Stimulated activated memory B cell treated with anti-CD40 and anti-IgM and Interleukin-4, amounts not matched to agents 10 μg/mL and 1 μg/mL and 100 μg/mL, for 72 hours (primary cell): Measurements from ENCODE around the gene TUT7.

ENCODE experiments used
- ATAC-seq: fragments of 150-1000 bp; cut with Tn5 transposase; 2 replicates; pipeline ENCODE4 v1.10.0; 2021
- H3K27ac Mint-ChIP-seq: one replicate; pipeline ENCODE4 v1.8.0; 2022; ENCODE audit warnings: mild to moderate bottlenecking, mixed read lengths
- H3K27me3 Mint-ChIP-seq: one replicate; pipeline ENCODE4 v1.8.0; 2022; ENCODE audit warnings: mixed read lengths
- H3K36me3 Mint-ChIP-seq: one replicate; pipeline ENCODE4 v1.8.0; 2022; ENCODE audit warnings: mixed read lengths
- H3K4me1 Mint-ChIP-seq: one replicate; pipeline ENCODE4 v1.8.0; 2022; ENCODE audit warnings: mixed read lengths
- H3K4me3 Mint-ChIP-seq: one replicate; pipeline ENCODE4 v1.8.0; 2022; ENCODE audit warnings: mild to moderate bottlenecking, moderate library complexity, mixed read lengths
- H3K9me3 Mint-ChIP-seq: one replicate; pipeline ENCODE4 v1.8.0; 2022; ENCODE audit warnings: mixed read lengths

The TUT7 gene

DNA sequence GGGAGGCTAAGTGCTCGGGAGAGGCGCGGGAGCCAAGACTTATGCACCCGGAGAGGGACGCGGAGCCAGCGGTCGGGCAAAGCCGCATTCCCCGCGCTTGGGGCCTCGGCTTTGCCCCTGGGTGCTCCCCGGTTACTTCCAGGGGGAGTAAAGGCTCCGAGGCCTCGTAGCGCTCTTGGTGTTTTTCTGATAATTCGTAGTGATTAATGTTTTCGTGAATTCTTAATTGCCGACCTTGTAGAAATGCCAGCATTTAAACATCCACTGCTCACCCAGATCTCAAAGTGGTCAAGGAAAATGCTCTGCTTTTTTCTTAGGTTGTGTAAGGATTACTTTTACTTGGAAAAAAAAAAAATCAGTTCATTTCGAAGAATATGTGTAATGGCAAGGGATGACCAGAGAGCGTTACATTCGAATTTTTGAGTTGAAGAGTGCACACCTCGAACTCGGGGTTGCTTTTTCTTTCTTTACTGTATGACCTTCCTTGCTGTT is 654 bp upstream of the TUT7 start:
- no peaks in the 10 kb centered on the region for H3K9me3 Mint-ChIP-seq
- no peaks in the 10 kb centered on the region for H3K27me3 Mint-ChIP-seq
- peaks cover 8% of the 10 kb centered on the region for H3K36me3 Mint-ChIP-seq
- peak overlapping the region; percentile 94 for H3K27ac Mint-ChIP-seq
- H3K4me3 Mint-ChIP-seq, result peak overlapping the region; percentile 99
- peaks cover 46% of the 10 kb centered on the region for H3K4me1 Mint-ChIP-seq
- ATAC-seq, result no peak

DNA sequence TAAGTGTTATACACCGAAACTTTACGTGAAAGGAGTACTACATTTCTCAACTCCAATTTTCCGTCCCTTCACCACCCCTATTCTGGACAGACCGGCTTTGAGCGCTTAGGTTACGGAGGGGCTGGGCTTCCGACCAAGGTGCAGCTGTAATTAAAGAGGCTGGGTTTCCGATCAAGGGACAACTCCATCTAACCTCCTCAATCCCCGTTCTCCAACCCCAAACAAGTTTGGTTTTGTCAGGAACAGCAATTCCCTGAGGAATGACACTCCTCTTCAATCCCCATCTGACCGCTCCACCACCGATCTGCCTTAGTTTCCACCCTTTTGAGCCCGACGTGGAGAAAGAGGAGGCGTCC is 577 bp downstream of the TUT7 start:
- H3K4me1 Mint-ChIP-seq, result peaks cover 46% of the 10 kb centered on the region
- H3K36me3 Mint-ChIP-seq, result peaks cover 11% of the 10 kb centered on the region
- no peak for ATAC-seq
- peak overlapping the region; percentile 94 for H3K27ac Mint-ChIP-seq
- no peaks in the 10 kb centered on the region for H3K27me3 Mint-ChIP-seq
- H3K4me3 Mint-ChIP-seq, result peak overlapping the region; percentile 99
- H3K9me3 Mint-ChIP-seq, result no peaks in the 10 kb centered on the region

DNA sequence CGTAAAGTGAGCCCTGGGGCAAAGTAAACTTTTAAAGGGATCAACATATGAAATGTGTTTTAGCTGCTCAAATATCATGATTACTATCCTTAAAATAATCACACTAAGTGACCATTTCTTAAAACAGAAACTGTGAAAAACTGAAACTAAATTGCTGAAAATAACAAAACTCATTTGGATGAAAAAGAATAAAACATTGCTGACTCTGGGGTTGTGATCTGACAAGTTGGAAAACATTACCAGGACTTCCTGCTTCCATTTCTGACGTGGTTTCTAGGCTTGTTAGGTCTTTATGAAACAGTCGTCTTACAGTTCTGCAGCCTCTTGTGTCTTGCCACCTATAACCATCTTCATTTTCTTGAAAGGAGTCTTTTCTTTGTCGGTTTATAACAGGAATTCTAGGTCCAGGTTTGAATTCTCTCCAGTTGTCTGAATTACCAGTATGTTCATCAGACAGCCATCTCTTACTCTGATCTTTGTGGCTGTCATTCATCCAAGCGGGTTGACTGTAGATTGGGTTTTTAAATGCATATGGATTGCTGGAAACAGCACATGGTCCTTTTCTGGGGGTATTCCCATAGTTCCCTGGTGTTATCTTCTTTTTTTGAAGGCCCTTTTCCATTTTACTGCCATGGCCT is 1.7 kb downstream of the TUT7 start:
- Mint-ChIP-seq H3K4me1 (peaks cover 57% of the 10 kb centered on the region), H3K27me3 (no peaks in the 10 kb centered on the region), H3K36me3 (peaks cover 21% of the 10 kb centered on the region), H3K27ac (peak overlapping the region; percentile 94), H3K4me3 (peak overlapping the region; percentile 99), H3K9me3 (no peaks in the 10 kb centered on the region)
- ATAC-seq, result no peak

DNA sequence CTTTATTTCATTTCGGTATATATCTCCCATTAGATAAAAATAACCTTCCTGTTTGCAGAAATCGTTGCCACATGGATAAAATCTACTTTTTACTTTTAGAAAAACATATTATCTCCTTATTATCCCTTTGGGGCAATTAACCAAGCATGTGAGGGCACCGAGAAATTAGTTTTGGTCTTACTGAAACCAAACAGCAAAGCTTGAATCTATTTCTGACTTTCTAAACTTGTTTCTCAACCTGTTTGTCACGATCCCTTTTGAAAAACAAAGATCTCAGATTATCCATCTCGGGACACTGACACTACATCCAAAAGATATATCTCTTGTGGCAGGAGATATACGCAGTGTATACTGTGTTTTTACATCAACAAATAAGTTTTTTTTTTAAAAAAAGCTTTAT is 2.3 kb downstream of the TUT7 start:
- peak overlapping the region; percentile 94 for H3K27ac Mint-ChIP-seq
- ATAC-seq, result no peak
- peak overlapping the region; percentile 82 for H3K4me3 Mint-ChIP-seq
- peaks cover 21% of the 10 kb centered on the region for H3K36me3 Mint-ChIP-seq
- H3K27me3 Mint-ChIP-seq, result no peaks in the 10 kb centered on the region
- H3K4me1 Mint-ChIP-seq, result peaks cover 62% of the 10 kb centered on the region
- H3K9me3 Mint-ChIP-seq, result no peaks in the 10 kb centered on the region

DNA sequence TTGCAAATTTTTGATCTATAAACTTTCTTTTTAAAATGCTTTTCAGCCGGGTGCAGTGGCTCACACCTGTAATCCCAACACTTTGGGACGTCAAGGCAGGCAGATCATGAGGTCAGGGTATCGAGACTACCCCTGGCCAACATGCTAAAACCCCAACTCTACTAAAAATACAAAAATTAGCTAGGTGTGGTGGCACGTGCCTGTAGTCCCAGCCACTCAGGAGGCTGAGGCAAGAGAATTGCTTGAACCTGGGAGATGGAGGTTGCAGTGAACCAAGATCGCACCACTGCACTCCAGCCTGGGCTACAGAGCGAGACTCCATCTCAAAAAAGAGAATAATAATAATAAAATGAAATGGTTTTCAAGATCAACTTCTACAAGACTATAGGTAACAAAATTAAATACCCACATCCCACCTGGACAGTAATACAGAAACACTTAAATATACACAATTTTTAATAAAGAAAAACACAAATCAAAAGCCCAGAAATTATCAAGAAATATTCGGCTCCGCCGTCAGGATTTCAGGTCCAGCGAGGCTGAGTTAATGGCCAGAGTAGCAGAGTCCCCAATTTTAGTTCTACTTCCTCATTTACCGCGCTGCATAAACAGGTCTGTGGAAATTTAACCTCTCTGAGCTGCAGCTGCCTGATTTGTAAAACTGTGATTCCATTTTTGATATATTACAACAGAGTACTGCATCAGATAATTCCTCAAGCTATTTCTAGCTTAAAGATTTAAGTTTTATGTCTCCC is 4.0 kb downstream of the TUT7 start:
- Mint-ChIP-seq H3K4me3 (peak overlapping the region; percentile 77), H3K4me1 (peaks cover 71% of the 10 kb centered on the region), H3K27me3 (no peaks in the 10 kb centered on the region), H3K27ac (peak overlapping the region; percentile 94), H3K36me3 (peaks cover 34% of the 10 kb centered on the region), H3K9me3 (no peaks in the 10 kb centered on the region)
- ATAC-seq, result peak; percentile 57

DNA sequence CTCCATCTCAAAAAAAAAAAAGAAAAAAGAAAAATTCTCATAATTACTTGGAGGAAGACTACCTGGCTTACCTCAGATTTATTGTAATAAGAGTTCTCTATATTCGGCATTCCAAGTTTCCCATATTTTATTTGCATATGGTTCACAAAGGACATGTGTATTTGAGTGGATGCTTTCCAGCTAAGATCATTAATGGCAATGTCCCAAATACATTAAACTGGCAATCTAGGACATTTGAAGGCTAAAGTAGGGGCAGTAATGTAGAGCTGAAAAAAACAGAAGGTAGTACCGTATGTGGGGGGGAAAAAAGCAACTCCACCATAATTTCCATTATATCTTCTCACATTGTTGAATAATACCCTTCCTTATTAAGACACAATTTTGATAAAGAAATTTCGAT is 4.9 kb downstream of the TUT7 start:
- Mint-ChIP-seq H3K9me3 (no peaks in the 10 kb centered on the region), H3K36me3 (peaks cover 42% of the 10 kb centered on the region), H3K27ac (no peak overlapping the region), H3K4me1 (peaks cover 63% of the 10 kb centered on the region), H3K27me3 (no peaks in the 10 kb centered on the region), H3K4me3 (no peak overlapping the region)
- no peak for ATAC-seq

DNA sequence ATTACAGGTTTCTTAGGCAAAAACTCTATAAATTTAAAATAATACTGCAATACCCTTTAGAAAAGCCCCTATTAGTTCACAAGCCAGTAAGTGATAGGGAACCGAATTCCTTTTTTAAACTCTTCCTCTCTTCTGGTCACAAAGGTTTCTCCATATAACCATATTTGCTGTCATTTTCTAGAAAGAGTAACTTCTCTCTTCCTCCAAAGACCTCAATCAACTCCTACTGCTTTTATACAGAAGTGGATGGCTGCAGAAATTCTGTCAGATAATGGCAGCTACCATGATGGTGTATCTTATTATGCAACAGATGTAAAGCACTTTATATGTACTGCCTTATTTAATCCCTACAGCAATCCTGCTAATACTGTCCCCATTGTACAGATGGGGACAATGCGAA is 6.2 kb downstream of the TUT7 start:
- no peak for ATAC-seq
- Mint-ChIP-seq H3K4me3 (no peak overlapping the region), H3K9me3 (no peaks in the 10 kb centered on the region), H3K27ac (no peak overlapping the region), H3K36me3 (peaks cover 42% of the 10 kb centered on the region), H3K4me1 (peaks cover 55% of the 10 kb centered on the region), H3K27me3 (no peaks in the 10 kb centered on the region)

DNA sequence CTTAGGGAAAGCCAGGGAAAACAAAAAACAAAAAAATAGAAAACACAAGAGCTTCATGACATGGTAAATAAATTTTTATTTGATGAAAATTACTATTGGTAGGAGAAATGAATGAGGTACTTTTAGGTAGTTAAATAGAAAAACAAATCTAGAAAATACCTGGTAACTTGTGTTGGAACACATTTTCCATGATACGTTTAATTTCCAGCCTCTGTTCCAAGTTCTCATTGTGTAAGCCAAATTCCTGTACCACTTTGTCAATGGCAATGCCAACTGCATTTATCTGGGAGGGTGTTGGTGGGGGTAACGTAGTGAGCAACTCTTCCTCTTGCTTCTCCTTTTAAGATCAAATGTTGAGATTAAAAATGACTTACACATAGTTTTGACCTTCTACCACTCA is 9.4 kb downstream of the TUT7 start:
- ATAC-seq, result no peak
- Mint-ChIP-seq H3K27ac (no peak overlapping the region), H3K27me3 (no peaks in the 10 kb centered on the region), H3K4me1 (peaks cover 55% of the 10 kb centered on the region), H3K36me3 (peaks cover 44% of the 10 kb centered on the region), H3K9me3 (no peaks in the 10 kb centered on the region), H3K4me3 (no peak overlapping the region)

DNA sequence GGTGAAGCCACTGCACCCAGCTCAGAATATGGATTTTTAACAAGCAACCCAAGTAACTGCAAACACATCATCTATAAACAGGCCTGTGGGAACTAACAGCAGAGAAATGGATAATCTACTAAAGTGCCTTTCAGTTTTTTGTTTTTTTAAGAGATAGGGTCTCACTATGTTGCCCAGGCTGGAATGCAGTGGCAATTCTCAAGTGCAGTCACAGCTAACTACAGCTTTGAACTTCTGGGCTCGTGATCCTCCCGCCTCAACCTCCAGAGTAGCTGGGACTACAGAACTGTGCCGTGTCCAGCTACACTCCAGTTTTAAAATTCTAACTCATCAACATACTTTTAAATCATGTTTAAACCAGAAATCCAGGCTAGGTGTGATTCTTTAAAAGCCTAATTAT is 11.9 kb downstream of the TUT7 start:
- Mint-ChIP-seq H3K27me3 (no peaks in the 10 kb centered on the region), H3K9me3 (no peaks in the 10 kb centered on the region), H3K4me1 (peaks cover 56% of the 10 kb centered on the region), H3K36me3 (peaks cover 43% of the 10 kb centered on the region), H3K27ac (no peak overlapping the region), H3K4me3 (no peak overlapping the region)
- ATAC-seq, result no peak

DNA sequence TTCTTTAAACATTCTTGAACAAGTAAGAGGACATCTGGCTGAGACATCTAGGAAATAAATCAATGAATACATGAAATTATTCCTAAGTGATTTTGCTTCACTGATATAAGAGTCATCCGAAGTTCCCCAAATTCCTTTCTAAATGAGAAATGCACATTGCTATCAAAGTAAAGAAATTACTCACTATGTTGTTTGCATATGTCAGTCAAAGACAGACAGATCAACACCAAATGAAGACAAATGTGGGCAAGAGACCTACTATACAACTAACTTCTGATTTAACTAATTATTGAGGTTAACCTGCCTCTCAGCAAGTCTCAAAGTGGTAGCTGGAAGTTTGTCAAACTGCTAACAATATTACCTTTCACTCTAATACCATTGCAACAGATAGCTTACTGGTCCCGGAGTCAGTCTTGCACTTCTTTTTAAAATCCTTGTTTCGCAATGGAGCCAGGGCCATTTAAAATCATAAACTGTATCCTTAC is 13.2 kb downstream of the TUT7 start:
- H3K36me3 Mint-ChIP-seq, result peaks cover 46% of the 10 kb centered on the region
- H3K4me1 Mint-ChIP-seq, result peaks cover 44% of the 10 kb centered on the region
- H3K4me3 Mint-ChIP-seq, result no peak overlapping the region
- H3K27me3 Mint-ChIP-seq, result no peaks in the 10 kb centered on the region
- no peak for ATAC-seq
- no peaks in the 10 kb centered on the region for H3K9me3 Mint-ChIP-seq
- peak overlapping the region; percentile 34 for H3K27ac Mint-ChIP-seq

DNA sequence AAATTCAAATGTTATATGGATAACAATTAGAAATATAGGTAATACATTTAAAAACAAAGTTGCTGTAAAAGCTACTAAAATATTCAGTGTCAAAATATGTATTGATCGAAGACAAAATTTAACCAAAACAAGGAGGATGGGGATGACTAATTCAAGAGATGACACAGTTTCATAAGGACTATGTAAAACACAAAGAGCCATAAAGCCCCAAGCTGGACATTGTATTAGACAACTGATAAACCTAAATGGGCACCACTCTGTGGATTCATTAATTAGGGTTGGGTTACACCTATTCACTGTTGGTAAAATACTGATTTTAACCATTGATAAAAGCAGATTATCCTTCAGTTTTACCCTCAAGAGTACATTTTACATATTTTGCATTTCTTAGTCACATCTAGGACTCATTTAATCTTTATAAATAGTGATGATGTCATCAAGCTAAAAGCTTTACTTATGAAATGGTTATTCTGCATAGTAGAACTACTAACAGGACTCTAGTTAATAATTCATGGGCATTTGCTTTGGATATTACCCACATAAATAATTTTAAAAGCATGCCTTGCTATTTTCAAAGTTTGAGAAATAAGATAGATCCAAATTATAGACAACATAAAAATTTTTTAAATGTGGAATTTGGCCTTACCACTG is 13.7 kb downstream of the TUT7 start:
- no peaks in the 10 kb centered on the region for H3K9me3 Mint-ChIP-seq
- no peak overlapping the region for H3K27ac Mint-ChIP-seq
- ATAC-seq, result no peak
- no peak overlapping the region for H3K4me3 Mint-ChIP-seq
- peaks cover 47% of the 10 kb centered on the region for H3K36me3 Mint-ChIP-seq
- H3K4me1 Mint-ChIP-seq, result peaks cover 40% of the 10 kb centered on the region
- no peaks in the 10 kb centered on the region for H3K27me3 Mint-ChIP-seq

DNA sequence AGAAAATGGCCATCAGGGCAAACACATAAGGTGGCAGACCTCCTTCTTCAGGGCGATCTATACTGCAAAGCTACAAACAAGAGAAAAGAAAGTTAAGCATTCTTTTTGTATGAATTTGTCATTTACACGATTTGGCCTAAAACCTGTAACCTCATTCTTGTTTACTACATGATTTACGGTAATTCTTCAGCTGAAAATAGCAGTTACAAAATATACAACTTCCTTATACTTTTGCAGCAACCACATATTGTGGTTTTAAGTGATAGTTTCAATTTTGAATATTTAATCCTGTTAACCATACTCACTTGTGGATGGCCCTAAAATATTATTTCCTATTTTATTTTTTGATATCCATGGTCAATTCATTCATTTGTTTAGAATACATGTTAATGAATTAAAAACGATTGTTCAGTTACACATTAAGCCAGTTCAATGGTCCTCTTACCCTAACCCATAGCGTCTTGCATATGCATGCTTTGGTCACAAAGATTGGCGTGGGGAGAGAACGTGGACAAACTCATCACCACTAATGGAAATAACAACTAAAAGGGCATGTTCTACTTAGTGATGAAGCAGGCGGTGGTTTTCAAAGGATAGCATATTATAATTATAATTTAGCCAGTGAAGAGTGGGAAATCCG is 16.6 kb downstream of the TUT7 start:
- Mint-ChIP-seq H3K4me1 (peaks cover 40% of the 10 kb centered on the region), H3K4me3 (peak overlapping the region; percentile 60), H3K9me3 (no peaks in the 10 kb centered on the region), H3K36me3 (peaks cover 65% of the 10 kb centered on the region), H3K27me3 (no peaks in the 10 kb centered on the region), H3K27ac (peak overlapping the region; percentile 72)
- ATAC-seq, result peak; percentile 55

DNA sequence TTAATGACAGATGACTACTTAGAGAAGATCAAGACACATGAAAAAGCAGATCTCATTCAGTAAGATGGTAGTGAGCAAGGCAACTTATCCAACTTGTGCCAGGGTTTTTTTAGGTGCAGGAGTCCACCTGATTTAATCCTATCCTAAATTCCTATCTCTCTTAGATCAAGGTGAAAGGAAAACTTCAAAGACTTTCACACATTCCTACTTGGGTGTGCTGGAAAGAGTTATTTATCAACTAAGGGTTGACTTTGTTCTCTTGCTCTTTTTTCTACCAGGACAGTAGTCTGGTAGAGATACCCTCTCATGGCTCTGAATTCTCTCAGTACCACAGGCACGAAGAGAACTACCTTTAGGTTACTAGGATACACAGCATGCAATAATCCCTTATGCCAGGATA is 18.2 kb downstream of the TUT7 start:
- Mint-ChIP-seq H3K9me3 (no peaks in the 10 kb centered on the region), H3K36me3 (peaks cover 69% of the 10 kb centered on the region), H3K27me3 (no peaks in the 10 kb centered on the region), H3K4me3 (no peak overlapping the region), H3K27ac (no peak overlapping the region), H3K4me1 (peaks cover 31% of the 10 kb centered on the region)
- ATAC-seq, result no peak

DNA sequence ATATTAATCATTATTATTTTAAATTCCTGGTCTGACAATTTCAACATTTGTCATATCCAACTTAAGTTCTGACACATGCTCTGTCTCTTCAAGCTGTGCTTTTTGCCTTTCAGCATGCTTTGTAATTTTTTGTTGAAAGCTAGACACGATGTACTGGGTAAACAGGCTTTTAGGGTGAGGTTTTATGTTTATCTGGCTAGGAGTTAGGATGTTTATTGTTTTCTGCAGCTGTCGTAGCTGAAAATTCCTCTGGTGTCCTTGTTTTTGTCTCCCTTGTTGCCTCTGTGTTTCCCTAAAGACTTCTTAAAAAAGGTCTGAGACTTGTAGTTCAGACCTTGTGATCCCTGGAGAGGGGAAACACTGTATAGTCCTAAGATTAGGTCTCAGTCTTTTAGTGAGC is 20.6 kb downstream of the TUT7 start:
- ATAC-seq, result no peak
- Mint-ChIP-seq H3K27me3 (no peaks in the 10 kb centered on the region), H3K36me3 (peaks cover 70% of the 10 kb centered on the region), H3K4me3 (no peak overlapping the region), H3K9me3 (no peaks in the 10 kb centered on the region), H3K27ac (no peak overlapping the region), H3K4me1 (peaks cover 12% of the 10 kb centered on the region)

DNA sequence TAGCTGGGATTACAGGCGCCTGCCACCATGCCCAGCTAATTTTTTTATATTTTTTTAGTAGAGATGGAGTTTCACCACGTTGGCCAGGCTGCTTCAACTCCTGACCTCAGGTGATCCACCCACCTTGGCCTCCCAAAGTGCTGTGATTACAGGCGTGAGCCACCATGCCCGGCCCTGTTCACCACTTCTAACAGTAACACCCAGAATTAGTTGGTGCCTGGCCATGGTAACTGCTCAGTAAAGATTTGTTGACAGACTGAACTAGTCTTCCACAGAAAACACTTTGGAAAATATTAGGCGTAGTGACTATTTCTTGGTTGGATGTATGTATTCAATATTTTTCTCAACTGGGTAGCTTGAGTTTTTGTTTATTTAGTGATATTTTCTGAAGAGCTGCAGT is 24.0 kb downstream of the TUT7 start:
- ATAC-seq, result no peak
- no peaks in the 10 kb centered on the region for H3K9me3 Mint-ChIP-seq
- H3K4me1 Mint-ChIP-seq, result no peaks in the 10 kb centered on the region
- H3K27ac Mint-ChIP-seq, result no peak overlapping the region
- H3K4me3 Mint-ChIP-seq, result no peak overlapping the region
- H3K27me3 Mint-ChIP-seq, result no peaks in the 10 kb centered on the region
- peaks cover 47% of the 10 kb centered on the region for H3K36me3 Mint-ChIP-seq
